Stimulated activated CD4-positive, alpha-beta T cell treated with anti-CD3 and anti-CD28 coated beads, Interleukin-2, amount 100 ng/mL, for 4 hours (primary cell): Measurements from ENCODE around the gene VWA8.
"Not testable (repeated sequence)": the region's sequence is repeated elsewhere in the genome, so short reads cannot be mapped to it uniquely, and the experiment has no call there.

Source experiments
- DNase-seq: peaks from one replicate; pipeline ENCODE4 v3.0.0-alpha.2; 2020; ENCODE audit warnings: low read depth

The VWA8 gene

DNA sequence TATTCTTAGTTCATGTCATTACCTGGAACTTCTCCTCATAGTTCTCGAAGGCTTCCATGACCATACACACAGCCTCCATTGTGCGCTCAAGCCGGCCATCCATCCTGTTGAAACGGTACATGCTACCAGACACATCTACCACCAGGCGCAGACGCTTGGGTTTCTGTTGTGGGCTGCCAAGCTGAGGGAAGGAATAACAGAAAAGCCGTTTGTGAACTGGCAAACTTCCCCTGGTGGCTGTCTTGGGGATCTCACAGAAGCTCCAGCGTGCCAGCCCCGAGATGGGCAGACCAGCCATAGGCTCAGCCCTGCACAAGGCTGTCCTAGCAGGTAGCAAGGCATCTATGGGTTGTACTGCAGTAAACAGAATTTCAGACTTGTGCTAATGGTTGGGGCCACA, 373.4 kb downstream of the VWA8 start:
- DNase-seq: peak; percentile 29

- no peak for DNase-seq
Observed at GRCh38 chr13:41586216-41586615, 374.7 kb downstream of the VWA8 start.

- DNase-seq: no peak
Observed at GRCh38 chr13:41582027-41582463, 378.9 kb downstream of the VWA8 start.

- DNase-seq: no peak
Observed at GRCh38 chr13:41580345-41580744, 380.6 kb downstream of the VWA8 start.

GRCh38 chr13:41579881-41580280, 381.0 kb downstream of the VWA8 start:
- DNase-seq: no peak

- no peak for DNase-seq
Observed at GRCh38 chr13:41579168-41579567, 381.7 kb downstream of the VWA8 start.

DNA sequence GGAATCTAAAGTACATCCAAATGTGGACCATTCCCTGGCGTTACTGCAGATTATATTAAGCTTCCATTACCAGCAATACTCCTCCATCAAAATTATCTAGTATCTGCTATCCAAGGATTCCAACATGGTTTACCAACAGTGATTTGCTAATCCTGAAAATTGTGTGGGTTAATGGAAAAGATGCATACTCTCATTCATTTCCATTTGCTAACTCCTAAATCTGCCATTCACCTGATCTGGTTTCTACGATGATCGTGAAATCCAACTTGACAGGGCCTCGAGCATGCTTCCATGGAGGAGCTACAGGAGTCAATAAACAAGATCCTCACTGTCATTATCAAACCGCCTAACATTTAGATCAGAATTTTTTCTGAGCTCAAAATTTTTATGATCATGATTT, 382.5 kb downstream of the VWA8 start:
- DNase-seq: no peak

GRCh38 chr13:41577436-41577835, 383.5 kb downstream of the VWA8 start:
- DNase-seq: no peak

GRCh38 chr13:41573640-41574039, 387.3 kb downstream of the VWA8 start:
- DNase-seq: not testable (repeated sequence)

GRCh38 chr13:41571817-41572340, 389.0 kb downstream of the VWA8 start:
- DNase-seq: not testable (repeated sequence)

DNA sequence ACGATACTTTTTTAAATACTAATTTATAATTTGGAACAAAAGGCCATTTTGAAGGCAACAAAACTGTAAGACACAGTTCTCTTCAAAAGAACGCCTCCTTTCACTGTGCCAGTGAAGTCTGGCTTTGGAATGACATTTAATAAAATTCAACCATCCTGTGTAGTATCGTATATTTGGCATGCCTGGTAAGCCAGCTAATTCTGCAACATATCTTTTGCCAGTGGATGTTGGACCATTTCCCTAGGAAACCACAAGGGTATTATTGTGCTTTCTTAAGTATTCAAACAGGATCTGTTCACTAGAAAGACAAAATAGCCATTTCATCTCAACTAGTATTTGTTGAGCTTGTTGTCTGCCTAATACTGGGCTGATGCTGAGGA, 391.9 kb downstream of the VWA8 start:
- no peak for DNase-seq

DNA sequence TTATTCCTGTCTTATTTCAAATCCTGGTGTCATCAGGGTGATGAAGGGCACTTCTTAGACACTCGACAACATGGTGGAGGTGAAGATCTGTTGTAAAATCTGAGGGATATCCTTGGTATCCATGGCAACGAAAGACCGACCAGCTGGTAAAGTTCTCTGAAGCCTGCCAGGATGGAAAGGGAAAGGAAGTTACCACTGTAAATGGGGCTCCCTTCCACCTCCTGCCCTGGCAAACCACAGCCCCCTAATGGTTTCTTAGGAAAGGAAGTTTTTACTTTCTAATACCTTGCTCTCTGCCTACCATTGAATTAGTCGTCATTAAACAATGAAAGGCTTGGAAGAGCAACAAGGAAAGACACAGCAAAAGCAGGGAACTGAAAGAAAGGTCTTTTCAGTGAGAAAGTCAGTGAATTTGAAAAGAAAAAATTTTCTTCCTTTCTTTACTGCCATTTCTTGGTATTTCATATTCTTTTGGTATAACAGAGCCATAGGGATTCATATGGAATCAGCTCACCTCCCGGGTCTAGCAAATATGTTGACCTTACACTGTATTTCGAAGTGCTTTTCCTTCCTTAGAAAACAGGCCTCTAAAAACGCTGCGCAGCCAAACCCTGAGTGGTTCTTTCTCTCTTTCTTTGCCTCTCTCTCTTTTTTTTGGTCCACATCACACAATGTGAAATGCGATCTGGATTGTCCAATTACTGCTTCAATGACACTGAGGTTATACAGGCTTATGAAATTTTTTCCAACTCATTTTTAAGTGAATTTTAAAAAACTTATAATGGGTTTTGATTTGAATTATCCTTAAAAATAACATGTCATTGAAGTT, 392.6 kb downstream of the VWA8 start:
- DNase-seq: no peak

DNA sequence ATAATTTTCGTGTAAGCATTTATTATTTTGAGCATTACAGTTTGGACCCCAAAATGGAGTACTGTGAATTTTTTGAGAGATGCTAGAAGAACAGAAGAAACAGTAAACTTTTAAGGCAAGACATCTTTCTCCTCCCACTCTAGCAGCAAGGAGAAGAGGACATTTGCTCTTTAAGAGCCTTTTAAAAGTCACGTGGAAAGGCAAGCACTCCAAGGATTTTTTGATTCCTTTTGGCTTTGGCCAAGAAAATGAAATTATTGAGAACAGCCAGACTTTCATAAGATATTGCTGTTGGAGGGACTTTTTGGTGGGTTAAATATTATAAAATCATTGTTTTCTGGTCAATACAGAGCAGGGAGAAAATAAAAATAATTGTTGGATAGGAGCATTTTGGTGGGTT, 393.5 kb downstream of the VWA8 start:
- no peak for DNase-seq

GRCh38 chr13:41565846-41566245, 395.1 kb downstream of the VWA8 start:
- no peak for DNase-seq

DNA sequence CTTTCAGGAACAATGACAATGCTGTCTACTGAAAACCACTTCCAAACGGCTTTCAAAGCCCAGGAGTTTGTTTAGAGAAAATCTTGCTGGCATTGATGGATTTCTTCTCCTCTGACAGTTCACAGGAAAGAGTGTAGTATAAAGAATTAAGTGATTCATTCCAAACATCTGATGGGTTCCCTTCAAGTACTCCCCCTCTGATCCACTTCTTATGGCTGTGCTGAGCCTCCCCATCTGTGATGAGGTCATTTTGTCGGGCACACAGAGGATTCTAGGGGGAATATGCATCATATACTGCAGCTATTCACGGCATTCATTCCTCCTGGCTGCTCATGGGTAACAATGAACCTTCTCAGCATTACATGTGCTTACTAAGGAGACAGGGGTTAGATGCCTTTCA, 395.7 kb downstream of the VWA8 start:
- DNase-seq: no peak

DNA sequence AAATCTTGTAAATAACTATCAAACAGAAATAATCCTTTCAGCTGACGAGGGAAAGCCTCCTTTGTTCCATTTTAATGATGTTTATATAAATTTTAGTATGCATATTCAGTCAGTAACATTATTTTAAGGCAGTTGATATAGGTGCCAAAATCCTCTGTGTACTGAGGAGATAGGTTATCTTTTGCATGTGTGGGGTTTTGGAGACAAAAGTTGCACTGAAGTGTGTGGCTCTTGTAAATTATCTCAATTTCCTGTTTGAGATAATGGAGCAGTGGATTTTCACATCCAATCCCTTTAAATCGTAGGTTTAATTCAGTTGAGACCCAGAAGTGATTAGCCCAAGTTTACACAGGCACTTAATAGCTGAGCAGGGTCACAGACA, 396.9 kb downstream of the VWA8 start:
- DNase-seq: no peak

DNA sequence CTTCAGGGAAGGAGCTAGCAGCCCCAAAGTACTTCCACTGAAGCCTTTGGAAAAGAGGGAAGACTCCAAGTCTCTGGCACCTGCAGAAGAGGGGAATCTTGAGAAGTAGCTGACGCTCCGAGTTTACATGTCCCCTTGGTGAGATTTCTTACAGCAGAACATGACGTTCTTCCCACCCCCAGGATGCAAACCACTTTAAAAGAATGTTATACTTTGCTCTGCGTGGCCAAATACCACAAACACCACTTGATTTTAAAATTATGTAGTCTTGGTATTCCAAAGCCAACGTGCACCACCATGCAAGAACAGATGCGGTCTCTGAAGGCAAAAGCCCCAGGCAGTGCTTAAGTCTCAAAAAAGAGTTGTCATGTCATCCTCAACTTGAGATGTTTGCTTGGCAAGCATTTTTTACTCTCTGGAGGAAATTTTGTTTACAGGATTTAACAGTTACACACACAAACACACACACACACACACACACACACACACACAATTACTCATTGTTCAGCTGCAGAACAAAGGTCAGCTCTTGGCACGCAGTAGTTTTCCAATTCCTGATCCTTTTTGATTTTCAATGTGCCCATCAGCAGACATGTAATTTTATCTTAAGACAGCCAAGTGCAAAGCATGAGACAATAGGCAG, 397.4 kb downstream of the VWA8 start:
- DNase-seq: no peak

- no peak for DNase-seq
Observed at GRCh38 chr13:41562541-41563178, 398.2 kb downstream of the VWA8 start.

DNA sequence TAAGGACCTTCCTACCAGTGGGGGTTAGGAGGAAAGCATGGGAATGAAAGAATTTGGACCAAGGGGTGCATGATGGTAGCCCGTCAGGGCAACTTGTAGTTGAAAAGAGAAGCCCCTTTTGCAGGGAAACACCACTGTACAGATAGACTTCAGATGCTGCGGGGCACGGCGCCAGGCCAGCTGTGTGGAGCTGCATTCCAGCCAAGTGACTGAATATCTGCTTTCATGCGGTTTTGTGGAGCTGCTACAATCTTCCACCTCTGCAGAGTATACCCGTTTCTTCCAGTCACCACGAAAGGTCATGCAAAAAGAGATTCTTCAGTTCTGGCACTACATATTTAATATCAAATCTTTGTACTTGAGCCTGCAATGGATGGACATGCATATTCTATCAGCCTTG, 398.8 kb downstream of the VWA8 start:
- no peak for DNase-seq

DNA sequence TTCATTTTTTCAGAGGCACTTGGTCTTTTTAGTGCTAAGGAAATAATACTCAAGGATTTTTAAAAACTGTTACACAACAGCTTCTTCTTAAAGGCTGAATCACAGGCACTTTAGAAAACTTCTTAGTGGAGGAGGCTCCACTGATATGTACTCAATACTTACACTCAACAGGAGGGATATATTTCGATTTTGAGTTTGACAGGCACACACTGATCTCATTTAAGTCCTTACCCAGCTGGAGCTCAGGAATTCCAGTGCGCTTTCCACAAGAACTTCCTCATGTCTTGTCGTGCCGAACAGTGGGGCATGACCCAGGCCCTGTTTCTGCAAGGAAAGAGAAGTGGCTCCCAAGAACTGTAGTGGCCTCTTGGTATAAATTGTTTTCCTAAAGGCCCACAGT, 399.7 kb downstream of the VWA8 start:
- DNase-seq: no peak

DNA sequence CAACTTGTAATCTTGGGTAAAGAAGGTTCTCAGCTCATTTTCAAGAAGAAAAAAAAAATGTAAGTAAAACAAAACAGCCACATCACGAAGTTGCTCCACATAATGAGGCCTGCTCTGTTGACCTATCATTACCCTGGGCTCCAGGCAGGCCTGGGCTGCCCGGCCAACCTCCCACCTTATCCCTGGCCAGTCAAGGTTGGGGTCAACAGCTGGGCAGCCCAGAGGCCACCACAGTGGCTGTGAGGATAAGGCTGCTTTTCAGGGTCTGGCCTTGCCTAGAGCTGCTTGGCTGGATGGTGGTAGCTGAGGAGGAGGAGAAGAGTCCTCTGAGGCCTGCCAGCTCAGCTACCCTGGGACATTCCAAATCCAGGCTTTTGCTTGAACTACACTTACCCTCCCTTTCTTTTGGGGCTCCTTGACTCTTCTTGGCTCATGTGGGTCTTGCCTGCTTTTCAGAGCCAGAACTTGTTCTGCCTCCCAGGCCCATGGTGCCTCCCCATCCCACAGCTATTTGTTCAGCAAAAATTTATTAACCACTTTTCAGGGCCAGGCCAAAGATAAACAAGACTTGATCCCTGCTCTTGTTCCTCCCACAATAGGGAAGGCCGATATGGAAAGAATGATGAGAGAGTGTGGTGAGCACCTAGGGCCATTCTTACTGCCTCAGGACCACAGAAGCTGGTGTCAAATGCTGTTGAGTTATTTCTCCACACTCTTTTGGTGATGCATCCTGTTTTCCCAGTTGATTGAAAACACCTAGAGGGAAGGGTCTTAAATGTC, 401.9 kb downstream of the VWA8 start:
- DNase-seq: no peak

DNA sequence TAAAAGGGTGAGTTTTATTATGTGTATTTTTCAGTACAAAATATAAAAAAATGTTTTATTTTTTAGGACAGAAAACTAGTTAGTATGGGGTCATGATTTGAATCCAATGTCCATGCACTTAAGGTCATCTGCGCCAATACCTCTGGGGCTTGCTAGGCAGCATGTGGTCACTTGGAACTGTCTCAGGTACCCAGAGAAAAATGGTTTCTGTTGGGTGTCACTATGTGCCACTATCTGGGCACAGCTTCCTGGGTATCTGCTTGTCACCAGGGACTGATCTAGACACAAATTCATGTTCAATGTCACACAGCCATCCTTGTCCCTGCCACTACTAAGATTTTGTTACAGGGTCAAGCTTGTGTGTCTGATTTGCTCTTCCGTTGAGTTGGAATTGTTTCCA, 403.2 kb downstream of the VWA8 start:
- no peak for DNase-seq
